CD14-positive monocyte (primary cell): ENCODE data around the gene PRRG4. TPM values are rescaled to one million over a fixed set of nuclear protein-coding genes. Genes with fewer than 3 reads are reported as not detected.

Source experiments
- DNase-seq, 3 donors: peaks; one replicate each; pipeline ENCODE4 v3.0.0-alpha.2; 2011 to 2022
- H2AFZ ChIP-seq: 2 replicates; pipeline ENCODE4 v1.6.0; 2012; ENCODE audit warnings: mild to moderate bottlenecking, low read depth, low read length, inconsistent platforms; ENCODE audit not compliant: insufficient read depth, poor library complexity, severe bottlenecking
- H3K27ac ChIP-seq, 2 donors: 1 replicate in 1 of 2; 2 replicates in 1 of 2; pipeline ENCODE4 v1.5.1; 2012 to 2013; ENCODE audit warnings: low read length in 2 of 2, control low read depth in 1 of 2, inconsistent platforms in 1 of 2, low read depth in 1 of 2, mild to moderate bottlenecking in 1 of 2
- H3K27me3 ChIP-seq, 2 donors: one replicate each; pipeline versions ENCODE4 v1.6.0 to v1.6.1; 2011 to 2013; ENCODE audit warnings: low read length in 2 of 2; ENCODE audit not compliant: control insufficient read depth in 2 of 2, insufficient read depth in 2 of 2
- H3K36me3 ChIP-seq, 2 donors: replicated peaks in 1 of 2; 1 replicate in 1 of 2; 2 replicates in 1 of 2; pipeline versions ENCODE4 v1.5.1 to v1.6.1; 2012 to 2013; ENCODE audit warnings: low read length in 2 of 2, control low read depth in 1 of 2, inconsistent platforms in 1 of 2, mild to moderate bottlenecking in 1 of 2; ENCODE audit not compliant: insufficient read depth in 2 of 2, control insufficient read depth in 1 of 2
- H3K4me1 ChIP-seq, 2 donors: 1 replicate in 1 of 2; 2 replicates in 1 of 2; pipeline versions ENCODE4 v1.5.1 to v1.6.1; 2012 to 2013; ENCODE audit warnings: low read length in 2 of 2, control low read depth in 1 of 2, inconsistent platforms in 1 of 2, mild to moderate bottlenecking in 1 of 2, moderate library complexity in 1 of 2; ENCODE audit not compliant: insufficient read depth in 2 of 2, control insufficient read depth in 1 of 2
- H3K4me2 ChIP-seq: replicated peaks from 2 replicates; pipeline ENCODE3; 2012; ENCODE audit warnings: low read length, moderate library complexity, mild to moderate bottlenecking; ENCODE audit not compliant: poor library complexity, severe bottlenecking; ENCODE audit errors: extremely low read depth
- H3K4me3 ChIP-seq, 3 experiments: fragments of 200-600 bp in 1 of 3; sonication (generic) in 1 of 3; replicated peaks in 1 of 3; 1 replicate in 2 of 3; 2 replicates in 1 of 3; pipeline ENCODE4 v1.5.1; 2011 to 2013; ENCODE audit warnings: low read length in 3 of 3, mild to moderate bottlenecking in 3 of 3, control low read depth in 2 of 3, low read depth in 2 of 3, inconsistent platforms in 1 of 3, moderate library complexity in 1 of 3
- H3K79me2 ChIP-seq: 2 replicates; pipeline ENCODE4 v1.6.0; 2012; ENCODE audit warnings: mild to moderate bottlenecking, control low read depth, inconsistent platforms, low read length, moderate library complexity; ENCODE audit not compliant: insufficient read depth
- H3K9ac ChIP-seq: 2 replicates; pipeline ENCODE4 v1.6.0; 2017; ENCODE audit warnings: low read length, mild to moderate bottlenecking; ENCODE audit not compliant: insufficient read depth, poor library complexity, severe bottlenecking
- H3K9me3 ChIP-seq, 2 donors: replicated peaks in 1 of 2; 1 replicate in 1 of 2; 2 replicates in 1 of 2; pipeline versions ENCODE4 v1.5.1 to v1.6.1; 2012 to 2013; ENCODE audit warnings: low read length in 2 of 2, control low read depth in 1 of 2; ENCODE audit not compliant: control insufficient read depth in 1 of 2, insufficient read depth in 1 of 2
- H4K20me1 ChIP-seq: 2 replicates; pipeline ENCODE4 v1.6.0; 2012; ENCODE audit warnings: mild to moderate bottlenecking, low read length, control low read depth, moderate library complexity; ENCODE audit not compliant: insufficient read depth
- H3K27ac Mint-ChIP-seq, 7 donors: one replicate each; pipeline ENCODE4 v1.8.0; 2020; ENCODE audit warnings: mild to moderate bottlenecking in 7 of 7, mixed read lengths in 7 of 7, moderate library complexity in 6 of 7, inconsistent platforms in 2 of 7
- H3K27me3 Mint-ChIP-seq, 3 donors: one replicate each; pipeline ENCODE4 v1.8.0; 2021 to 2022; ENCODE audit warnings: low read depth in 3 of 3, mild to moderate bottlenecking in 3 of 3, mixed read lengths in 3 of 3, moderate library complexity in 3 of 3, inconsistent platforms in 1 of 3
- H3K36me3 Mint-ChIP-seq, 2 donors: one replicate each; pipeline ENCODE4 v1.8.0; 2020; ENCODE audit warnings: mixed read lengths in 2 of 2, inconsistent platforms in 1 of 2, mild to moderate bottlenecking in 1 of 2
- H3K4me1 Mint-ChIP-seq: one replicate; pipeline ENCODE4 v1.8.0; 2020; ENCODE audit warnings: mild to moderate bottlenecking, mixed read lengths
- H3K4me3 Mint-ChIP-seq, 2 donors: one replicate each; pipeline ENCODE4 v1.8.0; 2020; ENCODE audit warnings: mild to moderate bottlenecking in 2 of 2, mixed read lengths in 2 of 2, moderate library complexity in 1 of 2
- H3K9me3 Mint-ChIP-seq, 7 donors: one replicate each; pipeline ENCODE4 v1.8.0; 2020 to 2022; ENCODE audit warnings: mixed read lengths in 7 of 7, mild to moderate bottlenecking in 6 of 7, moderate library complexity in 6 of 7, inconsistent platforms in 2 of 7
- WGBS: methylation state at CpG from one replicate; pipeline ENCODE4 v1.1.5; 2013; ENCODE audit warnings: missing lambda C conversion rate; ENCODE audit not compliant: insufficient coverage; 5-methylcytosine and 5-hydroxymethylcytosine counted together
- intact Hi-C, 2 donors: fragments of 100-400 bp; cut with micrococcal nuclease; formaldehyde crosslinking; loops; one replicate each; pipeline versions ENCODE4 v1.15.0 to v1.15.1; 2023
- polyA plus RNA-seq, 3 donors: library from polyadenylated mRNA; depleted of rRNA in 1 of 3; unstranded in 2 of 3; stranded (reverse) in 1 of 3; fragments of 300-500 nt in 2 of 3; fragments of >200 nt in 1 of 3; fragmentation: Illumina TruSeq in 2 of 3; gene quantifications; 1 replicate in 2 of 3; 2 replicates in 1 of 3; pipeline ENCODE4 v1.2.3, GENCODE V29; 2012 to 2021
- TF ChIP-seq, protein P1 (sequence below): fragments of 200-600 bp; IDR thresholded peaks from one replicate; pipeline ENCODE4 v1.8.0; 2022; ENCODE audit warnings: antibody characterized with exemption, mild to moderate bottlenecking

The PRRG4 gene
- polyA plus RNA-seq, 3 donors = 3.5 to 9.9 (median 8.7) TPM

DNA sequence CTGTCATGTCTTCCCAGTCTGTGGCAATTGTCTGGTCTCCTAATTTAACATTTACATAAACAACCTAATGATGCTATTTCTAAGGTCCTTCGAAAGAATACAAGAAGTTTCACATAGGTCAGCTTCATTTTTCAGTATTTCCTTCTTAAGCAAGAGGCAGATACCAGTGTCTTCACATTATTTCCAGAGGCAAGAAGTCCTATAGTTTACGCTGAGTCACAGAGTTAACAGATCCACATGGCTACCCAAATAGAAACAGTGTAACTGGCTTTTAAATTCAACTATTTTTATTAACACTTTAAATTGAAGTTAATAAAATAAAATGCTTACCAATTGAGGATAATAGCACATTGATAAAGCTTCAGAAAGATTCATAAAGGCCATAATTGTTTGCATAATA is 10.9 kb downstream of the PRRG4 start:
- no CpG with 5 or more reads among the region's 2 CpGs for WGBS
- no peak for DNase-seq
- Mint-ChIP-seq H3K27ac (peak overlapping the region in 3 of 7 donors; percentile 30 to 62 (median 41)), H3K4me1 (peaks cover 18% of the 10 kb centered on the region), H3K27me3 (no peaks in the 10 kb centered on the region), H3K36me3 (peaks cover 27 to 43% of the 10 kb centered on the region in 2 donors), H3K4me3 (no peak overlapping the region), H3K9me3 (no peaks in the 10 kb centered on the region)
- no peak overlapping the region for H2AFZ ChIP-seq
- peak overlapping the region in 1 of 2 donors; percentile 48 for H3K27ac ChIP-seq
- TF ChIP-seq, protein P1, sequence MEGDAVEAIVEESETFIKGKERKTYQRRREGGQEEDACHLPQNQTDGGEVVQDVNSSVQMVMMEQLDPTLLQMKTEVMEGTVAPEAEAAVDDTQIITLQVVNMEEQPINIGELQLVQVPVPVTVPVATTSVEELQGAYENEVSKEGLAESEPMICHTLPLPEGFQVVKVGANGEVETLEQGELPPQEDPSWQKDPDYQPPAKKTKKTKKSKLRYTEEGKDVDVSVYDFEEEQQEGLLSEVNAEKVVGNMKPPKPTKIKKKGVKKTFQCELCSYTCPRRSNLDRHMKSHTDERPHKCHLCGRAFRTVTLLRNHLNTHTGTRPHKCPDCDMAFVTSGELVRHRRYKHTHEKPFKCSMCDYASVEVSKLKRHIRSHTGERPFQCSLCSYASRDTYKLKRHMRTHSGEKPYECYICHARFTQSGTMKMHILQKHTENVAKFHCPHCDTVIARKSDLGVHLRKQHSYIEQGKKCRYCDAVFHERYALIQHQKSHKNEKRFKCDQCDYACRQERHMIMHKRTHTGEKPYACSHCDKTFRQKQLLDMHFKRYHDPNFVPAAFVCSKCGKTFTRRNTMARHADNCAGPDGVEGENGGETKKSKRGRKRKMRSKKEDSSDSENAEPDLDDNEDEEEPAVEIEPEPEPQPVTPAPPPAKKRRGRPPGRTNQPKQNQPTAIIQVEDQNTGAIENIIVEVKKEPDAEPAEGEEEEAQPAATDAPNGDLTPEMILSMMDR = no peak
- no peak overlapping the region for H3K9ac ChIP-seq
- no peaks in the 10 kb centered on the region for H3K27me3 ChIP-seq
- peaks cover 0 to 30% of the 10 kb centered on the region in 2 donors for H3K36me3 ChIP-seq
- H4K20me1 ChIP-seq = no peaks in the 10 kb centered on the region
- peaks cover 10 to 20% of the 10 kb centered on the region in 2 donors for H3K4me1 ChIP-seq
- intact Hi-C loops = no loop called here
- no peaks in the 10 kb centered on the region for H3K9me3 ChIP-seq
- H3K4me2 ChIP-seq = no peak overlapping the region
- peaks cover 35% of the 10 kb centered on the region for H3K79me2 ChIP-seq
- H3K4me3 ChIP-seq = no peak overlapping the region

DNA sequence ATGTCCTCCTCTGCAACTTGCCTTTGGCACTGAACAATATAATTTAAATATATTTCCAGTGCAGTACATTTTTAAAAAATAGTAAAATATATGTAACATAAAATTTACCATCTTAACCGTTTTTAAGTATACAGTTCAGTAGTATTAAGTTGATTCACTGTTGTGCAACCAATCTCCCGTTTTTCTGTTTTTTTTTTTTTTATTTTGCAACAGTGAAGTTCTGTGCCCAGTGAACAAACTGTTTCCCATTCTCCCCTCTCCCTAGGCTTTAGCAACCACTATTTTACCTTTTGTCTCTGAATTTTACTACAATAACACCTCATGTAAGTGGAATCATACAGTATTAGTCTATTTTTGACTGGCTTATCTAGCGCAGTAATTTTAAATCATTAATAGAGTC is 13.8 kb downstream of the PRRG4 start:
- Mint-ChIP-seq H3K27ac (peak overlapping the region in 6 of 7 donors; percentile 21 to 74 (median 58)), H3K27me3 (no peaks in the 10 kb centered on the region), H3K4me3 (peak overlapping the region in 1 of 2 donors; percentile 9), H3K4me1 (peaks cover 34% of the 10 kb centered on the region), H3K36me3 (peaks cover 15 to 34% of the 10 kb centered on the region in 2 donors), H3K9me3 (peaks cover 0 to 4% (median 0%) of the 10 kb centered on the region in 7 donors)
- no CpG with 5 or more reads among the region's 3 CpGs for WGBS
- Histone ChIP-seq H3K9ac (no peak overlapping the region), H3K4me3 (no peak overlapping the region), H3K36me3 (peaks cover 0 to 11% of the 10 kb centered on the region in 2 donors), H3K27ac (peak overlapping the region in 1 of 2 donors; percentile 58), H3K27me3 (no peaks in the 10 kb centered on the region), H4K20me1 (no peaks in the 10 kb centered on the region), H3K79me2 (peaks cover 39% of the 10 kb centered on the region), H3K4me1 (peaks cover 32 to 44% of the 10 kb centered on the region in 2 donors), H3K9me3 (no peaks in the 10 kb centered on the region), H2AFZ (no peak overlapping the region), H3K4me2 (no peak overlapping the region)
- intact Hi-C loops = no loop called here
- peak in 1 of 3 donors; percentile 23 for DNase-seq
- TF ChIP-seq, protein P1 = no peak
